HEK293 (cell line): ENCODE data around the gene SRCIN1.
A peak's percentile ranks its signal among the peaks of the same experiment; 100 is the strongest.

Experiments
- SCRT2 ChIP-seq: fragments of 450-650 bp; formaldehyde crosslinking; IDR thresholded peaks from 2 replicates; pipeline ENCODE4 v1.5.1; 2016; ENCODE audit warnings: missing biosample characterization, missing genetic modification characterization
- ZNF777 ChIP-seq: fragments of 450-650 bp; formaldehyde crosslinking; IDR thresholded peaks from 2 replicates; pipeline ENCODE4 v1.5.1; 2017; ENCODE audit warnings: missing biosample characterization, missing genetic modification characterization, borderline replicate concordance
- TF ChIP-seq, protein P1 (sequence below): fragments of 450-650 bp; formaldehyde crosslinking; IDR thresholded peaks from 2 replicates; pipeline ENCODE4 v1.5.1; 2016; ENCODE audit warnings: missing biosample characterization, missing genetic modification characterization

DNA sequence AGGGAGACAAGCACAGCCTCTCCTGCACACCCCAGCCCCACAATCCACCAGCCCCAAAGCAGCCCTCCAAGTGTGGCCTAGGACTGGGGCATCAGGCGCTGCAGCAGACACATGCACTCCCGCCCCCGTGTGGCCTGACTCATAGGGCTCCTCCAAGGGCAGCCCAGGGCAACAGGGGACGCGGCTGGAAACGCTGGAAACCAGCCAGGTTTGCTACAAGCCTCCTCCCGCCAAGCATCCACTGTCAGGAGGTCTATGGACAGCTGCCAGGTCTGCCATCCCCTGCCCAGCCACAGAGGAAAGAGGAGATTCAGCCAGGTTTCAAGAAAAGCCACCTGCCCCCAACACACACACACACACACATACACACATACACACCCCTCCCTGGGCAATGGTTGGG is 25.8 kb downstream of the SRCIN1 start:
- TF ChIP-seq ZNF777 (no peak), SCRT2 (tag by site-specific recombination) (peak; percentile 84)
- TF ChIP-seq, protein P1, sequence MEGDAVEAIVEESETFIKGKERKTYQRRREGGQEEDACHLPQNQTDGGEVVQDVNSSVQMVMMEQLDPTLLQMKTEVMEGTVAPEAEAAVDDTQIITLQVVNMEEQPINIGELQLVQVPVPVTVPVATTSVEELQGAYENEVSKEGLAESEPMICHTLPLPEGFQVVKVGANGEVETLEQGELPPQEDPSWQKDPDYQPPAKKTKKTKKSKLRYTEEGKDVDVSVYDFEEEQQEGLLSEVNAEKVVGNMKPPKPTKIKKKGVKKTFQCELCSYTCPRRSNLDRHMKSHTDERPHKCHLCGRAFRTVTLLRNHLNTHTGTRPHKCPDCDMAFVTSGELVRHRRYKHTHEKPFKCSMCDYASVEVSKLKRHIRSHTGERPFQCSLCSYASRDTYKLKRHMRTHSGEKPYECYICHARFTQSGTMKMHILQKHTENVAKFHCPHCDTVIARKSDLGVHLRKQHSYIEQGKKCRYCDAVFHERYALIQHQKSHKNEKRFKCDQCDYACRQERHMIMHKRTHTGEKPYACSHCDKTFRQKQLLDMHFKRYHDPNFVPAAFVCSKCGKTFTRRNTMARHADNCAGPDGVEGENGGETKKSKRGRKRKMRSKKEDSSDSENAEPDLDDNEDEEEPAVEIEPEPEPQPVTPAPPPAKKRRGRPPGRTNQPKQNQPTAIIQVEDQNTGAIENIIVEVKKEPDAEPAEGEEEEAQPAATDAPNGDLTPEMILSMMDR (tag by site-specific recombination): peak; percentile 90
